22Rv1 (cell line): ENCODE results near the gene ZC3H13.

ENCODE experiments used
- ZFX ChIP-seq: fragments of 450-650 bp; IDR thresholded peaks from 2 replicates; pipeline ENCODE4 v1.6.1; 2017; ENCODE audit warnings: antibody characterized with exemption, borderline replicate concordance
- TF ChIP-seq, protein P1 (sequence below): fragments of 450-650 bp; IDR thresholded peaks from 2 replicates; pipeline ENCODE4 v1.5.1; 2017; ENCODE audit warnings: mild to moderate bottlenecking

DNA sequence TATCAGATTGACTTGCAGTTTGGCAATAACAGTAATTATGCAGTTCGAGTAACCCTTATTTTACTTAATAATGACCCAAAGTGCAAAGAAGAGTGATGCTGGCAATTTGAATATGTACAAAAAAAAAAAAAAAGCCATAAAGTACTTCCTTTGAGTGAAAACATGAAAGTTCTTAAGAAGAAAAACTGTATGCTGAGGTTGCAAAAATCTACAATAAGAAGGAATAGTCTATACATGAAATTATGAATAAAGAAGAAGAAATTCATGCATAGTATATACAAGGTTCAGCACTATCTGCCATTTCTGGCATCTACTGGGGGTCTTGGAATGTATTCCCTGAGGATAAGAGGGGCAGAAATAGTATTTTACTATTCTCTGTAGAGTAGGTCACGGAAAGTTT, 55.9 kb downstream of the ZC3H13 start:
- TF ChIP-seq, protein P1, sequence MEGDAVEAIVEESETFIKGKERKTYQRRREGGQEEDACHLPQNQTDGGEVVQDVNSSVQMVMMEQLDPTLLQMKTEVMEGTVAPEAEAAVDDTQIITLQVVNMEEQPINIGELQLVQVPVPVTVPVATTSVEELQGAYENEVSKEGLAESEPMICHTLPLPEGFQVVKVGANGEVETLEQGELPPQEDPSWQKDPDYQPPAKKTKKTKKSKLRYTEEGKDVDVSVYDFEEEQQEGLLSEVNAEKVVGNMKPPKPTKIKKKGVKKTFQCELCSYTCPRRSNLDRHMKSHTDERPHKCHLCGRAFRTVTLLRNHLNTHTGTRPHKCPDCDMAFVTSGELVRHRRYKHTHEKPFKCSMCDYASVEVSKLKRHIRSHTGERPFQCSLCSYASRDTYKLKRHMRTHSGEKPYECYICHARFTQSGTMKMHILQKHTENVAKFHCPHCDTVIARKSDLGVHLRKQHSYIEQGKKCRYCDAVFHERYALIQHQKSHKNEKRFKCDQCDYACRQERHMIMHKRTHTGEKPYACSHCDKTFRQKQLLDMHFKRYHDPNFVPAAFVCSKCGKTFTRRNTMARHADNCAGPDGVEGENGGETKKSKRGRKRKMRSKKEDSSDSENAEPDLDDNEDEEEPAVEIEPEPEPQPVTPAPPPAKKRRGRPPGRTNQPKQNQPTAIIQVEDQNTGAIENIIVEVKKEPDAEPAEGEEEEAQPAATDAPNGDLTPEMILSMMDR, result no peak
- no peak for TF ChIP-seq ZFX
